ENCODE data around the gene GINS2. TPM values are rescaled to one million over a fixed set of nuclear protein-coding genes. Genes with fewer than 3 reads are reported as not detected.
A peak's percentile ranks its signal among the peaks of the same experiment; 100 is the strongest.

The GINS2 gene
- total RNA-seq, 2 experiments from 2014 or later: 59.9 to 62.9 TPM

- Mint-ChIP-seq H3K4me1 (ENCODE audit: low read depth) (peaks cover 31% of the 10 kb centered on the region), H3K27me3 (no peaks in the 10 kb centered on the region), H3K9me3 (peaks cover 6% of the 10 kb centered on the region), H3K4me3 (no peak overlapping the region), H3K36me3 (ENCODE audit: low read depth) (peaks cover 11% of the 10 kb centered on the region), H3K27ac (peak overlapping the region; percentile 46)
- DNase-seq (peak; percentile 41), ATAC-seq (peak; percentile 66)
- TF ChIP-seq CTCF (IDR thresholded peaks at IDR 0.05): no peak
- intact Hi-C loops (cut with micrococcal nuclease): no loop called here
- POLR2A ChIA-PET: interaction anchor here (0.8 to 0.9 kb wide), 2 partner anchors 11 to 207 kb away, joined by 4 read pairs; no protein-coding TSS in a partner anchor
- CTCF ChIA-PET: interaction anchor here (1.8 to 5.4 kb wide), 3 partner anchors 11 to 206 kb away, joined by 7 to 45 read pairs (median 14); no protein-coding TSS in a partner anchor
Measured at GRCh38 chr16:85627089-85627488, 61.7 kb downstream of the GINS2 start.

Other genes starting within 250 kb of the GINS2 start
- 10 to 100 TPM; 33.6 to 34.5 TPM for gene GSE1, start 75.6 kb downstream of the GINS2 start, total RNA-seq
- 1 to 10 TPM; 1.1 to 1.4 TPM for gene C16orf74, start 62.1 kb upstream of the GINS2 start, total RNA-seq
- gene EMC8, start 110.6 kb upstream of the GINS2 start, total RNA-seq: 10 to 100 TPM; 32.4 to 38.6 TPM
- 100 to 1,000 TPM; 515 to 543 TPM for gene COX4I1, start 110.7 kb upstream of the GINS2 start, total RNA-seq
- gene IRF8, start 210.2 kb upstream of the GINS2 start, total RNA-seq: 100 to 1,000 TPM; 221 to 224 TPM

Measured in activated CD8-positive, alpha-beta T cell treated with anti-CD3 and anti-CD28 coated beads for 36 hours (primary cell).